Measurements from ENCODE around the gene SHROOM3.

Gene SHROOM3

DNA sequence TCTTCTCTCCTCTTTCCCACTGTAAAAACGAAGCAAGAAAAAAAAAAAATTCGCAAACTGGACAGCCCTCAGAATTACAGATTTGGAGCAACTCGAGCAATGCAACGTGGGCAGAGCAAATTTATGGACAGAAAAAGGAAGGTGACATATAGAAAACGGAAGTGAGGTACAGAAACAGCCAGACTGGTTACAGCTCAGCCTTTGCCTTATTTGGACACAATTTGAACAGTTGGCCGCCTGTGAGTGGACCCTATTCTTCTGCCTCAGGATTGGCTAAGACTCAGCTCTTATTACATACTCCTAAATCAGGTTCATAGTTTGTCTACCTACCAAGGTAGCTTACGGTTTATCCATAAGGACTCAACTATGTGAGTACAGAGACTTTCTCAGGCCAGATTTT is 364.1 kb downstream of the SHROOM3 start:
- DNase-seq: no peak

- DNase-seq: no peak
Measured at GRCh38 chr4:76799718-76800117, 364.7 kb downstream of the SHROOM3 start.

DNA sequence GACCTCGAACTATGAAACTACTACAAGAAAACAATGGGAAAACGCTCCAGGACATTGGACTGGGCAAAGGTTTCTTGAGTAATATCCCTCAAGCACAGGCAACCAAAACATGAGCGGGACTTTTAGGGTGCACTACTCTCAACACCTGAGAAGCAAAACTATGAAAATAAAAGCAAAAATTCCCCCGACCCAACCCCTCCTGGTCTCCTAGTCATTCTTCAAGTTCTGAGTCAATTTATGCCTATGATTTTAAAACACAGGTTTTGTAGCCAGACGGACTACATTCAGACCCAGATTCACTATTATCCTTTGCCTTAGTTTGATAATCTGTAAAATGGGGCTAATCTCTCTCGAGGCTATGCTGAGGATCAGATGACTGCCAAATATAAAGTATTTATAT is 365.9 kb downstream of the SHROOM3 start:
- no peak for DNase-seq

GRCh38 chr4:76801621-76802235 is 366.7 kb downstream of the SHROOM3 start:
- DNase-seq: no peak

- DNase-seq: no peak
Measured at GRCh38 chr4:76802236-76803021, 367.4 kb downstream of the SHROOM3 start.

- DNase-seq: no peak
Measured at GRCh38 chr4:76803522-76803921, 368.5 kb downstream of the SHROOM3 start.

DNA sequence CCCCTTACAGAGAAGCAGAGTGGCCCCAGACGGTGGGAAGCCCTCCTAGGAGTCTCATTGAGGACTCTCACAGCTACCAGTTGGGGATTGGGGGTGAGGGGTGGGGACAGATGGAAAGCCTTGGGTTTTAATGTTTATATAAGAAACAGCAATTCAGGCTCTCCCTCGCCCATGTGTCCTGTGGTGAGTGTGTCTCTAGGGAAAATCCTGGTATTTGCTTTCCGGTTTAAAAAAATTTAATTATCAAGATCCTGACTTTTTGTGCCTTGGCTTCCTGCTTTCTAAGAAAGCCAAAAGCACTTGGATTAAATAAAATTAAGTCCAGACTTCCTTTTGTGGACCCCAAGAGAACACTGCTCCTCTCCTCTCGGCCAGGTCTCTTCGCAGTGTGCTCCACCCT is 369.1 kb downstream of the SHROOM3 start:
- DNase-seq: no peak

DNA sequence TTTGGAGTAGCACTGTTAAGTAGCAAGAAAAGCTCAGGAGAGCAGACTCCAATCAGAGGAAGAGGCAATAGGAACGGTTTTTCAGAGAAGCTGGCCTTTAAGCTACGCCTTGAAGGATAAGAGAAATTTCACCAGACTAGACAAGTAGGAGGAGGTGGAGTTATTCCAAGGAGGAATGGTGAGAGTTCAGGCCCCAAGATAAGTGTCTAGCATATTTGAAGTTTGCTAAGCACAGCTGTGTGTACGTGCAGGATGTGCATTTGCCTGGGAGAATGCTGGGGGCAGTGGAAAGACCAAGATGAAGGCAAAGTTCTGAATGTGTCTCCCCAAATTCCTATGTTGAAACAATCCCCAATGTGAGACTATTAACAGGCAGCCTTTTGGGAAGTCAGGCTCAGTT is 371.3 kb downstream of the SHROOM3 start:
- no peak for DNase-seq

DNA sequence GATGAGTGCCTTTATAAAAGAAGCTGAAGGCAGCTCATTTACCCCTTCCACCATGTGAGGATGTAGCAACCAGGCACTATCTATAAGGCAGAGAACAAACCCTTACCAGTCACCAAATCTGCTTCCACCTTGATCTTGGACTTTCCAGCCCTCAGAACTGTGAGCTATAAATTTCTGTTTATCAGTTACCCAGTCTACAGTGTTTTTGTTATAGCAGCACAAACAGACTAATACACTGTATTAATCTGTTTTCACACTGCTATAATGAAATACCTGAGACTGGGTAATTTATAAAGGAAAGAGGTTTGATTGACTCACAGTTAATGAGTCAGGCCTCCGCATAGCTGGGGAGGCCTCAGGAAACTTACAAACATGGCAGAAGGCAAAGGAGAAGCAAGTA is 371.7 kb downstream of the SHROOM3 start:
- DNase-seq: no peak

- DNase-seq: no peak
Measured at GRCh38 chr4:76809594-76810305, 374.7 kb downstream of the SHROOM3 start.

- DNase-seq: no peak
Measured at GRCh38 chr4:76811604-76812412, 376.8 kb downstream of the SHROOM3 start.

GRCh38 chr4:76813070-76813469 is 378.0 kb downstream of the SHROOM3 start:
- DNase-seq: no peak

GRCh38 chr4:76821641-76822040 is 386.6 kb downstream of the SHROOM3 start:
- DNase-seq: no peak

GRCh38 chr4:76822303-76822702 is 387.3 kb downstream of the SHROOM3 start:
- no peak for DNase-seq

DNA sequence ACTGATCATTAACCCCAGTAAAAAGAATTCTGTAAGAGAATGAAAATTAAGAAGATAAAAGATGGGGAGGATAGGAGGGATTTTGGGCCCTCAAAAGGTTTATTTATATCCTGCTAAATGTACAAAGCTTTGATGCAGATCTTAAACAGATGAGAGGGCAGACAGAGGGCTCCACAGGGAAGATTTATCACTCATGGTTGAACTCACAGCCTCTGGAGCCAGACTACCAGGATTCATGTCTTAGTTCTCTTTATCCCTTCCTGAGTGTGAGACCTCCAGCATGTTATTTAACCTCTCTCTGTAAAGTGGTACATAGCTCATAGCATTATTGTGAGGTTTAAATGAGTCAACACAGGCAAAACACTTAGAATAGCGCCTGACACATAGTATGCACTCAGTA is 388.5 kb downstream of the SHROOM3 start:
- DNase-seq: no peak

- DNase-seq: no peak
Measured at GRCh38 chr4:76830612-76830963, 395.6 kb downstream of the SHROOM3 start.

GRCh38 chr4:76830964-76831703 is 396.1 kb downstream of the SHROOM3 start:
- no peak for DNase-seq

GRCh38 chr4:76831711-76832373 is 396.8 kb downstream of the SHROOM3 start:
- no peak for DNase-seq

Measured in activated CD4-positive, alpha-beta T cell treated with anti-CD3 and anti-CD28 coated beads, Interleukin-2, amount 50 U/mL, for 16 hours (primary cell).